ENCODE measurements around the gene IGF2.

The IGF2 gene

GRCh38 chr11:2103668-2104523 is 35.3 kb downstream of the IGF2 start:
- TF ChIP-seq CTCF (IDR thresholded peaks at IDR 0.05; ENCODE audit: control insufficient read depth, insufficient read depth, low read depth, low read length, missing control alignments): no peak
- no peak for DNase-seq (ENCODE audit: low read depth)
- H3K4me3 ChIP-seq (ENCODE audit: control insufficient read depth, low read depth, low read length): no peak overlapping the region

GRCh38 chr11:2102883-2103213 is 36.3 kb downstream of the IGF2 start:
- DNase-seq (ENCODE audit: low read depth): no peak
- H3K4me3 ChIP-seq (ENCODE audit: control insufficient read depth, low read depth, low read length): no peak overlapping the region
- TF ChIP-seq CTCF (IDR thresholded peaks at IDR 0.05; ENCODE audit: control insufficient read depth, insufficient read depth, low read depth, low read length, missing control alignments): no peak

- no peak for DNase-seq (ENCODE audit: low read depth)
- TF ChIP-seq CTCF (IDR thresholded peaks at IDR 0.05; ENCODE audit: control insufficient read depth, insufficient read depth, low read depth, low read length, missing control alignments): no peak
- H3K4me3 ChIP-seq (ENCODE audit: control insufficient read depth, low read depth, low read length): no peak overlapping the region
These were observed 36.9 kb downstream of the IGF2 start for GRCh38 chr11:2102132-2102882.

- DNase-seq (ENCODE audit: low read depth): no peak
- TF ChIP-seq CTCF (IDR thresholded peaks at IDR 0.05; ENCODE audit: control insufficient read depth, insufficient read depth, low read depth, low read length, missing control alignments): no peak
- no peak overlapping the region for H3K4me3 ChIP-seq (ENCODE audit: control insufficient read depth, low read depth, low read length)
These were observed 38.0 kb downstream of the IGF2 start for GRCh38 chr11:2101171-2101675.

GRCh38 chr11:2100361-2101170 is 38.6 kb downstream of the IGF2 start:
- DNase-seq (ENCODE audit: low read depth): no peak
- no peak overlapping the region for H3K4me3 ChIP-seq (ENCODE audit: control insufficient read depth, low read depth, low read length)
- no peak for TF ChIP-seq CTCF (IDR thresholded peaks at IDR 0.05; ENCODE audit: control insufficient read depth, insufficient read depth, low read depth, low read length, missing control alignments)

Data from AG09309 (cell line).